ENCODE data around the gene LIPI. TPM values are rescaled to one million over a fixed set of nuclear protein-coding genes. Genes with fewer than 3 reads are reported as not detected.

The LIPI gene
- total RNA-seq, 4 donors from 2014 or later, result 2.1 TPM; not detected in 3

- 55 to 57% methylated on average over 3 of the region's 3 CpGs for WGBS, 2 donors
- Histone ChIP-seq H3K4me3 (no peak overlapping the region), H3K27me3 (no peaks in the 10 kb centered on the region), H3K27ac (no peak overlapping the region), H3K36me3 (no peaks in the 10 kb centered on the region), H3K4me1 (no peaks in the 10 kb centered on the region), H3K9me3 (no peaks in the 10 kb centered on the region)
- TF ChIP-seq, protein P1, sequence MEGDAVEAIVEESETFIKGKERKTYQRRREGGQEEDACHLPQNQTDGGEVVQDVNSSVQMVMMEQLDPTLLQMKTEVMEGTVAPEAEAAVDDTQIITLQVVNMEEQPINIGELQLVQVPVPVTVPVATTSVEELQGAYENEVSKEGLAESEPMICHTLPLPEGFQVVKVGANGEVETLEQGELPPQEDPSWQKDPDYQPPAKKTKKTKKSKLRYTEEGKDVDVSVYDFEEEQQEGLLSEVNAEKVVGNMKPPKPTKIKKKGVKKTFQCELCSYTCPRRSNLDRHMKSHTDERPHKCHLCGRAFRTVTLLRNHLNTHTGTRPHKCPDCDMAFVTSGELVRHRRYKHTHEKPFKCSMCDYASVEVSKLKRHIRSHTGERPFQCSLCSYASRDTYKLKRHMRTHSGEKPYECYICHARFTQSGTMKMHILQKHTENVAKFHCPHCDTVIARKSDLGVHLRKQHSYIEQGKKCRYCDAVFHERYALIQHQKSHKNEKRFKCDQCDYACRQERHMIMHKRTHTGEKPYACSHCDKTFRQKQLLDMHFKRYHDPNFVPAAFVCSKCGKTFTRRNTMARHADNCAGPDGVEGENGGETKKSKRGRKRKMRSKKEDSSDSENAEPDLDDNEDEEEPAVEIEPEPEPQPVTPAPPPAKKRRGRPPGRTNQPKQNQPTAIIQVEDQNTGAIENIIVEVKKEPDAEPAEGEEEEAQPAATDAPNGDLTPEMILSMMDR (IDR thresholded peaks at IDR 0.05), result no peak
- no peak for TF ChIP-seq POLR2A (IDR thresholded peaks at IDR 0.05)
- no peak for TF ChIP-seq EP300 (IDR thresholded peaks at IDR 0.05)
- DNase-seq (ENCODE audit: low spot score in 2 of 2), result no peak
Observed at GRCh38 chr21:14236180-14236579, 25.4 kb upstream of the LIPI start.

DNA sequence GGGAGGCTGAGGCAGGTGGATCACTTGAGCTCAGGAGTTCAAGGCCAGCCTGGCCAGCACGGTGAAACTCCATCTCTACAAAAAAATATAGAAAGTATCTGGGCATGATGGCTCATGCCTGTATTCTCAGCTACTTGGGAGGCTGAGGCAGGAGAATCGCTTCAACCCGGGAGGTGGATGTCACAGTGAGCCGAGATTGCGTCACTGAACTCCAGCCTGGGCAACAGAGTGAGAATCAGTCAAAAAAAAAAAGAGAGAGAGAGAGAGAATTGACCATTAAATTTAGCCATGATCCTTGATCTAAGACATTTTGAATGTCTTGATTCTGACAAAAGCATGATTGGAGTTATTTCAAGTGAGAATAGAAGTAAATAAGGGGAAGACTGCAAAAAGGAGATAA, 24.3 kb upstream of the LIPI start:
- no peaks in the 10 kb centered on the region for H3K9me3 ChIP-seq
- H3K27ac ChIP-seq, result no peak overlapping the region
- no peak overlapping the region for H3K4me3 ChIP-seq
- no peaks in the 10 kb centered on the region for H3K4me1 ChIP-seq
- WGBS, 2 donors, result 82 to 88% methylated on average over 5 of the region's 5 CpGs
- H3K27me3 ChIP-seq, result no peaks in the 10 kb centered on the region
- DNase-seq (ENCODE audit: low spot score in 2 of 2), result no peak
- no peak for TF ChIP-seq EP300 (IDR thresholded peaks at IDR 0.05)
- no peaks in the 10 kb centered on the region for H3K36me3 ChIP-seq

DNA sequence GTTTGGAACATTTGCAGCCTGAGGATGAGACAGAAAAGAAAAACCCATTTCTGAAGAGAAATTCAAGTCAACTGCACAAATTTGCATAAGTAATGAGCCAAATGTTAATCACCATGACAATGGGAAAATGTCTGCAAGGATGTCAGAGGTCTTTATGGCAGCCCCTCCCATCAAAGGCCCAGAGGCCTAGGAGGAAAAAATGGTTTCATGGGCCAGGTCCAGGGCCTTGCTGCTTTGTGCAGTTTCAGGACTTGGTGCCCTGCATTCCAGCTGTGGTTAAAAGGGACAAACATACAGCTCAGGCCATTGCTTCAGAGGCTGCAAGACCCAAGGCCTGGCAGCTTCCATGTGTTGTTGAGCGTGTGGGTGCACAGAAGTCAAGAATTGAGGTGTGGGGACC, 18.6 kb upstream of the LIPI start:
- Histone ChIP-seq H3K36me3 (peaks cover 0 to 22% (median 0%) of the 10 kb centered on the region in 3 donors), H3K9me3 (peaks cover 0 to 14% (median 0%) of the 10 kb centered on the region in 4 donors), H3K27me3 (no peaks in the 10 kb centered on the region), H3K27ac (no peak overlapping the region), H3K4me1 (no peaks in the 10 kb centered on the region), H3K4me3 (no peak overlapping the region)
- 77 to 91% methylated on average over 1 of the region's 1 CpG for WGBS, 2 donors
- no peak for DNase-seq (ENCODE audit: low spot score in 2 of 2)
- TF ChIP-seq POLR2A (IDR thresholded peaks at IDR 0.05) (no peak), EP300 (IDR thresholded peaks at IDR 0.05) (no peak)
- TF ChIP-seq, protein P1 (IDR thresholded peaks at IDR 0.05), result no peak

DNA sequence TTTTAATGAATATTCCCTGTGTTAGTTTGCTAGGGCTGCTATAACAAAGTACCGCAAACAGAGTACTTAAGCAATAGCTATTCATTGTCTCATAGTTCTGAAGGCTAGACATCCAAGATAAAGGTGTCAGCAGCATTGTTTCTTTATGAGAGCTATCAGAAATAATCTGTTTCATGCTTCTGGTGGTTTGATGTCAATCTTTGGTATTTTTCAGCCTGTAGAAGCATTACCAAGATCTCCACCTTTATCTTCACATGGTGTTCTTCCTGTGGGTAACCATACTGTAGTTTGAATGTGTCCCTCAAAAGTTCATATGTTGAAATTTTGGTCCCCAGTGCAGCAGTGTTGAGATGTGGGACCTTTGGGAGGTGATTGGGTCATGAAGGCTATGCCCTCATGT, 12.6 kb upstream of the LIPI start:
- Histone ChIP-seq H3K4me3 (no peak overlapping the region), H3K36me3 (peaks cover 0 to 44% (median 0%) of the 10 kb centered on the region in 3 donors), H3K27me3 (no peaks in the 10 kb centered on the region), H3K9me3 (no peaks in the 10 kb centered on the region), H3K4me1 (no peaks in the 10 kb centered on the region), H3K27ac (no peak overlapping the region)
- TF ChIP-seq EP300 (IDR thresholded peaks at IDR 0.05), result no peak
- TF ChIP-seq, protein P1 (IDR thresholded peaks at IDR 0.05), result no peak
- no peak for TF ChIP-seq POLR2A (IDR thresholded peaks at IDR 0.05)
- no peak for DNase-seq (ENCODE audit: low spot score in 2 of 2)
- 92 to 98% methylated on average over 1 of the region's 1 CpG for WGBS, 2 donors

DNA sequence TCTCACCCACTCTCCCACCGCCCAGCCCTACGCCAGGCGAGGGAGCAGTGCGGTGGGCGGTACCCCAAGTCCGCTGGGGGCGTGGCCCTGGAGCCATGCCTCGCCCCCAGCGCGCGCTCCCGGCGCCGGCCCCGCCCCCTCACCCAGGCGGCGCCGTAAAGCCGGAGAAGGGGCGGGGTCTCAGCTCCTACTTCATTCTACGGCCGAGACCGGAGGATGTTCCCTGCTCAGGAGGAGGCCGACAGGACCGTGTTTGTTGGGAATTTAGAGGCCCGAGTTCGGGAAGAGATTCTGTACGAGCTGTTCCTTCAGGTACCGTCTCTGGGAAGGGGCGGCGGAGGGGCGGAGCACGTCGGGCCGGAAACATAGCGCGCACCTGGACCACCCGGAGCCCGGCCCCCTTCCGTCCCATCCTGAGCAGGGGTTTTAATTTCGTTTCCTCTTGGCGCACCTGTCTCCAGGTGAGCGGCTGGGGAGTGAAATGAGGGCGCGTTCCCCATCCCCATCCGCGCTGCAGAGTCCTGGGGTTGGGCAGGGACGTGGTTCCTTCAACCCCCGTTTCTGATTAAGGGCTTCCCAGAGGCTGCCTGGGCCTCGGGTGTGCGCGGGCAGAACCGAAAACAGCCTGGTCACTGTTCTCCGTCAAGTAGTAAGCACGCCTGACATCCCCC, 5.4 kb upstream of the LIPI start, which contains the start of gene RBM11:
Gene RBM11, plus strand, starts transcription at position 187 of the 671 bp plus-strand sequence. Its CDS starts 30 bp downstream, at position 217.
- Histone ChIP-seq H3K4me3 (peak within 1 kb of the TSS; percentile 52 to 76 (median 68)), H3K27ac (peak within 1 kb of the TSS in 3 of 4 donors; percentile 34 to 78 (median 73)), H3K27me3 (no peaks in the 10 kb centered on the region), H3K36me3 (no peaks in the 10 kb centered on the region), H3K9me3 (no peaks in the 10 kb centered on the region), H3K4me1 (peaks cover 0 to 13% (median 0%) of the 10 kb centered on the region in 4 donors)
- WGBS, 2 donors, result 0 to 1% methylated on average over 50 to 54 of the region's 55 CpGs
- peak; percentile 10 to 37 for TF ChIP-seq POLR2A (IDR thresholded peaks at IDR 0.05)
- TF ChIP-seq, protein P1 (IDR thresholded peaks at IDR 0.05), result no peak
- peak in 1 of 2 donors; percentile 77 for TF ChIP-seq EP300 (IDR thresholded peaks at IDR 0.05)
- DNase-seq (ENCODE audit: low spot score in 2 of 2), result peak; percentile 34 to 45
